ENCODE measurements around the gene RPL31. TPM values are rescaled to one million over a fixed set of nuclear protein-coding genes. Genes with fewer than 3 reads are reported as not detected.
A peak's percentile ranks its signal among the peaks of the same experiment; 100 is the strongest.

Gene RPL31
- total and polyA plus RNA-seq, 2 donors from 2014 or later, result 1,182 to 2,844 TPM

DNA sequence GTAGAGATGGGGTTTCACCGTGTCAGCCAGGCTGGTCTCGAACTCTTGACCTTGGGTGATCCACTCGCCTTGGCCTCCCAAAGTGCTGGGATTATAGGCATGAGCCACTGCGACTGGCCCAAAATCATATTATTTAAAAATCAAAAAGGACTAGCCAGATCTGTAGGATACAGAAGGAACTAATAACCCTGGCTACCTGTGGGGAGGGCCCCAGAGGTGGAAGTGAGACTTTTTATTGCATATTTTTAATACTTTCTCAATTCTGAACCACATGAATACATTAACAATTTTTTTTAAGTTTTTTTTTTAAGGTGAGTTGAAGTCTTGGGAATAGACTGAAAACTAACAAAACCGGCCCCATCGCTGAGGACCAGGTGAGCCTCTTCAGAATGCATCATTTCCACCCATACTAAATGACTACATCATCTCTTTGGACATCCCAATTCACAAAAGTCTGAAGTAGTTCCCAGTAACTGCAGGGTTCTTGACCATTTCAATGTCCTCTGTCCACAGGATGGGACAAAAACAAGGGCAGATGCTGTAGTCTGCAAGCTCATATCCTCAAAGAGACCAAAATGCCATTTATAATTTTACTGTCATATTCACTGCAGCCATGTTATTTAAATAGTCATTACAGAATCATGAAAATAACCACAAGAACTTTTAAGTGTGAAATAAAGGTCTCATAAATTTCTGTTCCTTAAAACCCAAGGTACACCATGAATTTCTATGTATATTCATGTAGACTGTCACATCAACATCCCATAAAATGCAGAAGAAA is 21.4 kb downstream of the RPL31 start:
- H3K36me3 ChIP-seq (ENCODE audit: control insufficient read depth in 2 of 3, insufficient read depth in 3 of 3, low read length in 3 of 3), result peaks cover 0 to 14% (median 11%) of the 10 kb centered on the region in 3 donors
- no peak overlapping the region for H3K27ac ChIP-seq (ENCODE audit: low read depth in 2 of 2, low read length in 2 of 2)
- H3K9ac ChIP-seq (ENCODE audit: low read length in 3 of 3), result no peak overlapping the region
- DNase-seq (no peak), FAIRE-seq (no peak)
- no peaks in the 10 kb centered on the region for H3K4me1 ChIP-seq (ENCODE audit: control insufficient read depth in 2 of 3, insufficient read depth in 2 of 3, low read depth in 1 of 3, low read length in 3 of 3)
- no peaks in the 10 kb centered on the region for H3K9me3 ChIP-seq (ENCODE audit: control insufficient read depth in 2 of 3, insufficient read depth in 1 of 3, low read length in 3 of 3)
- H3K4me3 ChIP-seq (ENCODE audit: low read length in 3 of 3), result no peak overlapping the region
- TF ChIP-seq, protein P1, sequence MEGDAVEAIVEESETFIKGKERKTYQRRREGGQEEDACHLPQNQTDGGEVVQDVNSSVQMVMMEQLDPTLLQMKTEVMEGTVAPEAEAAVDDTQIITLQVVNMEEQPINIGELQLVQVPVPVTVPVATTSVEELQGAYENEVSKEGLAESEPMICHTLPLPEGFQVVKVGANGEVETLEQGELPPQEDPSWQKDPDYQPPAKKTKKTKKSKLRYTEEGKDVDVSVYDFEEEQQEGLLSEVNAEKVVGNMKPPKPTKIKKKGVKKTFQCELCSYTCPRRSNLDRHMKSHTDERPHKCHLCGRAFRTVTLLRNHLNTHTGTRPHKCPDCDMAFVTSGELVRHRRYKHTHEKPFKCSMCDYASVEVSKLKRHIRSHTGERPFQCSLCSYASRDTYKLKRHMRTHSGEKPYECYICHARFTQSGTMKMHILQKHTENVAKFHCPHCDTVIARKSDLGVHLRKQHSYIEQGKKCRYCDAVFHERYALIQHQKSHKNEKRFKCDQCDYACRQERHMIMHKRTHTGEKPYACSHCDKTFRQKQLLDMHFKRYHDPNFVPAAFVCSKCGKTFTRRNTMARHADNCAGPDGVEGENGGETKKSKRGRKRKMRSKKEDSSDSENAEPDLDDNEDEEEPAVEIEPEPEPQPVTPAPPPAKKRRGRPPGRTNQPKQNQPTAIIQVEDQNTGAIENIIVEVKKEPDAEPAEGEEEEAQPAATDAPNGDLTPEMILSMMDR (IDR thresholded peaks at IDR 0.05; ENCODE audit: borderline replicate concordance, extremely low read depth, insufficient read depth), result no peak
- H3K27me3 ChIP-seq (ENCODE audit: control insufficient read depth, insufficient read depth, low read length), result no peaks in the 10 kb centered on the region
- intact Hi-C loops (cut with DNase I), result no loop called here

DNA sequence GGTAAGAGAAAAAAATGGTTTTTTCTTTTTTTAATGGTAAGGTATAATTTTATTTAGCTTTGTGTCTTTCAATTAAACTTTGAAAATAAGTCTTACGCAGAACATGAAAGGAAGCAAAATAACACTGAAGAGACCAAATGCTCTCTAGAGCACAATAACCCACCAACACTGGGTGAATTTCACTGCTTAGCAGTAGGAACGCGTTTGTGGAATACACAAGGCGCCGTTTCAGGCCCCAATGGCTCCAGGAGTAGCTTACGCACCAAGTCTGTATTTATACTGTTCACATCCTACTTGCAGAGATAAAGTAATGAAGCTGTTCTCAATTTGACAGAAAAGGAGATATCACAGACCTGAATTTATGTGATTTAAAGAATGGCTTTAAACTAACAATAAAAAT is 23.5 kb downstream of the RPL31 start:
- TF ChIP-seq, protein P1 (IDR thresholded peaks at IDR 0.05; ENCODE audit: borderline replicate concordance, extremely low read depth, insufficient read depth), result no peak
- Histone ChIP-seq H3K4me1 (ENCODE audit: control insufficient read depth in 2 of 3, insufficient read depth in 2 of 3, low read depth in 1 of 3, low read length in 3 of 3) (no peaks in the 10 kb centered on the region), H3K4me3 (ENCODE audit: low read length in 3 of 3) (no peak overlapping the region), H3K27ac (ENCODE audit: low read depth in 2 of 2, low read length in 2 of 2) (no peak overlapping the region), H3K9me3 (ENCODE audit: control insufficient read depth in 2 of 3, insufficient read depth in 1 of 3, low read length in 3 of 3) (no peaks in the 10 kb centered on the region), H3K27me3 (ENCODE audit: control insufficient read depth, insufficient read depth, low read length) (no peaks in the 10 kb centered on the region), H3K36me3 (ENCODE audit: control insufficient read depth in 2 of 3, insufficient read depth in 3 of 3, low read length in 3 of 3) (peaks cover 0 to 11% (median 10%) of the 10 kb centered on the region in 3 donors), H3K9ac (ENCODE audit: low read length in 3 of 3) (no peak overlapping the region)
- intact Hi-C loops (cut with DNase I), result no loop called here
- DNase-seq (no peak), FAIRE-seq (no peak)

DNA sequence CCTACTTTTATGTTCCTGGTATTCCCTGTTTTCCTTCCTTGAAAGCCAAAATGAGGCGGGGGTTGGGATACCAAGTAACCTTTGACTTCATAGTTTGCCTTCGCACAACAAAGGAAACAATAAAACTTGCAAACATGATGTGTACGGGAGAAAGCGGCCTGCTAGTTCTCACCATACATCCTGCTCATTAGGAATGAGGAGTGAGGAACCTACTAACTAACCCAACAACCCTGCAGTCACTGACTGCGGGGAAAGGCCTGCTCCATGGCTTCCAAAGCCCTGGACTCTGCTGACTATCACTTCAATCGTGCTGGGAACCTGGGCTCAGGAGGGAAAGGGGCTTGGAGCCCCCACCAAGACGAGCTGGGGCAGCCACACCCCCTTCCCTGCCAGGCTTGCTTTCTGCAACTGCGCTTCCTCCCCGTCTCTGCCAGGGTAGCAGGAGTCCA is 24.2 kb downstream of the RPL31 start:
- intact Hi-C loops (cut with DNase I), result no loop called here
- Histone ChIP-seq H3K4me3 (ENCODE audit: low read length in 3 of 3) (no peak overlapping the region), H3K9me3 (ENCODE audit: control insufficient read depth in 2 of 3, insufficient read depth in 1 of 3, low read length in 3 of 3) (no peaks in the 10 kb centered on the region), H3K4me1 (ENCODE audit: control insufficient read depth in 2 of 3, insufficient read depth in 2 of 3, low read depth in 1 of 3, low read length in 3 of 3) (no peaks in the 10 kb centered on the region), H3K27me3 (ENCODE audit: control insufficient read depth, insufficient read depth, low read length) (no peaks in the 10 kb centered on the region), H3K27ac (ENCODE audit: low read depth in 2 of 2, low read length in 2 of 2) (no peak overlapping the region), H3K36me3 (ENCODE audit: control insufficient read depth in 2 of 3, insufficient read depth in 3 of 3, low read length in 3 of 3) (peaks cover 0 to 11% (median 8%) of the 10 kb centered on the region in 3 donors), H3K9ac (ENCODE audit: low read length in 3 of 3) (no peak overlapping the region)
- FAIRE-seq, result no peak
- TF ChIP-seq, protein P1 (IDR thresholded peaks at IDR 0.05; ENCODE audit: borderline replicate concordance, extremely low read depth, insufficient read depth), result no peak
- DNase-seq, result peak in 2 of 5 donors; percentile 34 to 57

All from kidney (tissue), 14 donors.